PFSK-1 (cell line): ENCODE results near the gene SAMD10.

Experiments
- POLR2AphosphoS5 ChIP-seq: IDR thresholded peaks from 2 replicates; pipeline ENCODE4 v1.6.1; 2012; ENCODE audit warnings: low read depth, mild to moderate bottlenecking, control low read depth, low read length, moderate library complexity
- TAF1 ChIP-seq: IDR thresholded peaks from 2 replicates; pipeline ENCODE4 v1.6.1; 2012; ENCODE audit warnings: low read length, control low read depth, borderline replicate concordance; ENCODE audit not compliant: insufficient read depth
- TF ChIP-seq, protein P1 (sequence below), 2 experiments: IDR thresholded peaks; 2 replicates each; pipeline versions ENCODE4 v1.6.1 to v1.8.0; 2011 to 2012; ENCODE audit warnings: low read depth in 2 of 2, low read length in 2 of 2, control low read depth in 1 of 2, inconsistent platforms in 1 of 2, mild to moderate bottlenecking in 1 of 2, moderate library complexity in 1 of 2; ENCODE audit not compliant: insufficient read depth in 1 of 2

DNA sequence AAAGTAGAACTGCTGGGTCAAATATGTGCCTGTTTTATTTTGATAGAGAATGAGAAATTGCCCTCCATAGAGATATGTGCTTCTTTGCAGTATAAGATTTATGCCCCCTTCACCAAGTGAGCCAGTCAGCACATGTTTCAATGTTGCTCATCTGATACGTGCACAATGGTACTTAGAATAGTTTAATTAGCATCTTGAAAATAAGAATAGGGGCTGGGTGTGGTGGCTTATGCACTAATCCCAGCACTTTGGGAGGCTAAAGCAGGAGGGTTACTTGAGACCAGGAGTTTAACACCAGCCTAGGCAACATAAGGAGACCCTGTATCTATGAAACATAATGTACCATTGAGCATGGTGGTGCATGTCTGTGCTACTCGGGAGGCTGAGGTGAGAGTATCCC lies 36.2 kb upstream of the SAMD10 start:
- TF ChIP-seq POLR2AphosphoS5 (no peak), TAF1 (no peak)
- TF ChIP-seq, protein P1, sequence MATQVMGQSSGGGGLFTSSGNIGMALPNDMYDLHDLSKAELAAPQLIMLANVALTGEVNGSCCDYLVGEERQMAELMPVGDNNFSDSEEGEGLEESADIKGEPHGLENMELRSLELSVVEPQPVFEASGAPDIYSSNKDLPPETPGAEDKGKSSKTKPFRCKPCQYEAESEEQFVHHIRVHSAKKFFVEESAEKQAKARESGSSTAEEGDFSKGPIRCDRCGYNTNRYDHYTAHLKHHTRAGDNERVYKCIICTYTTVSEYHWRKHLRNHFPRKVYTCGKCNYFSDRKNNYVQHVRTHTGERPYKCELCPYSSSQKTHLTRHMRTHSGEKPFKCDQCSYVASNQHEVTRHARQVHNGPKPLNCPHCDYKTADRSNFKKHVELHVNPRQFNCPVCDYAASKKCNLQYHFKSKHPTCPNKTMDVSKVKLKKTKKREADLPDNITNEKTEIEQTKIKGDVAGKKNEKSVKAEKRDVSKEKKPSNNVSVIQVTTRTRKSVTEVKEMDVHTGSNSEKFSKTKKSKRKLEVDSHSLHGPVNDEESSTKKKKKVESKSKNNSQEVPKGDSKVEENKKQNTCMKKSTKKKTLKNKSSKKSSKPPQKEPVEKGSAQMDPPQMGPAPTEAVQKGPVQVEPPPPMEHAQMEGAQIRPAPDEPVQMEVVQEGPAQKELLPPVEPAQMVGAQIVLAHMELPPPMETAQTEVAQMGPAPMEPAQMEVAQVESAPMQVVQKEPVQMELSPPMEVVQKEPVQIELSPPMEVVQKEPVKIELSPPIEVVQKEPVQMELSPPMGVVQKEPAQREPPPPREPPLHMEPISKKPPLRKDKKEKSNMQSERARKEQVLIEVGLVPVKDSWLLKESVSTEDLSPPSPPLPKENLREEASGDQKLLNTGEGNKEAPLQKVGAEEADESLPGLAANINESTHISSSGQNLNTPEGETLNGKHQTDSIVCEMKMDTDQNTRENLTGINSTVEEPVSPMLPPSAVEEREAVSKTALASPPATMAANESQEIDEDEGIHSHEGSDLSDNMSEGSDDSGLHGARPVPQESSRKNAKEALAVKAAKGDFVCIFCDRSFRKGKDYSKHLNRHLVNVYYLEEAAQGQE (IDR thresholded peaks at IDR 0.05; ENCODE audit: insufficient read depth in 1 of 2, low read depth in 2 of 2, low read length in 2 of 2), result no peak
